ENCODE results near the gene SRRM5. TPM values are rescaled to one million over a fixed set of nuclear protein-coding genes. Genes with fewer than 3 reads are reported as not detected.

Gene SRRM5
- polyA plus RNA-seq, 1 of the 3 experiments (the other 2 are of a cell fraction), result 0.15 TPM

DNA sequence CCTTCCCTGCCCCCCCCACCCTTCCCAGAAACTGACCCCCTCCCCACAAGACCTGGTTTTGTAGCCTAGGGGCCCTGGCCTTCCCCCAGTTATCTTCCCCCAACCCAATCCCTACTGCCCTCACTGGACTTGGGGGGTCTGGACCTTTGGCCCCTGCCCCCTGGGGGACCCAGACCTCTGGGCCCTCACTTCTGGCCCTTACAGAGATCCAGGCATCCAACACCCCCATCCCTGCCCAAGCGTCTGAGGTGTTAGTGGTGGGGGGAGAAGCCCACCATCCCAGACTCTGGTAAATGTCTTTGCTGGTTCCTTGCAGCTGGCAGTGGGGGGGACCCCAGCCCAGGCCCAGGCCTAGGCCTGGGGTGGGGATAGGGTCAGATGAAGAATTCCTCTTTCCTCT is 11.1 kb downstream of the SRRM5 start:
- CTCF ChIA-PET, result no interaction called here
- H3K4me1 ChIP-seq (ENCODE audit: control insufficient read depth in 1 of 2, insufficient read depth in 2 of 2, low read depth in 1 of 2, low read length in 1 of 2), result peaks cover 7 to 12% of the 10 kb centered on the region in 2 experiments; a peak in 2 of 4 replicates
- WGBS (ENCODE audit: low lambda C conversion rate), result 100% methylated on average over 1 of the region's 1 CpG

More for the DNA sequence above, 11.1 kb downstream of the SRRM5 start:
- TF ChIP-seq, protein P1, sequence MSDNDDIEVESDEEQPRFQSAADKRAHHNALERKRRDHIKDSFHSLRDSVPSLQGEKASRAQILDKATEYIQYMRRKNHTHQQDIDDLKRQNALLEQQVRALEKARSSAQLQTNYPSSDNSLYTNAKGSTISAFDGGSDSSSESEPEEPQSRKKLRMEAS (IDR thresholded peaks at IDR 0.05; ENCODE audit: low read depth), result no peak
- no peak for TF ChIP-seq TEAD4 (IDR thresholded peaks at IDR 0.05; ENCODE audit: borderline replicate concordance, insufficient read depth)
- no peak for TF ChIP-seq GATA2 (CRISPR knock-in tag; IDR thresholded peaks at IDR 0.05)
- no peak for TF ChIP-seq JUND (IDR thresholded peaks at IDR 0.05)
- TF ChIP-seq, protein P2, sequence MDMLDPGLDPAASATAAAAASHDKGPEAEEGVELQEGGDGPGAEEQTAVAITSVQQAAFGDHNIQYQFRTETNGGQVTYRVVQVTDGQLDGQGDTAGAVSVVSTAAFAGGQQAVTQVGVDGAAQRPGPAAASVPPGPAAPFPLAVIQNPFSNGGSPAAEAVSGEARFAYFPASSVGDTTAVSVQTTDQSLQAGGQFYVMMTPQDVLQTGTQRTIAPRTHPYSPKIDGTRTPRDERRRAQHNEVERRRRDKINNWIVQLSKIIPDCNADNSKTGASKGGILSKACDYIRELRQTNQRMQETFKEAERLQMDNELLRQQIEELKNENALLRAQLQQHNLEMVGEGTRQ (IDR thresholded peaks at IDR 0.05; ENCODE audit: borderline replicate concordance, low read depth, low read length), result no peak
- TF ChIP-seq, protein P3, sequence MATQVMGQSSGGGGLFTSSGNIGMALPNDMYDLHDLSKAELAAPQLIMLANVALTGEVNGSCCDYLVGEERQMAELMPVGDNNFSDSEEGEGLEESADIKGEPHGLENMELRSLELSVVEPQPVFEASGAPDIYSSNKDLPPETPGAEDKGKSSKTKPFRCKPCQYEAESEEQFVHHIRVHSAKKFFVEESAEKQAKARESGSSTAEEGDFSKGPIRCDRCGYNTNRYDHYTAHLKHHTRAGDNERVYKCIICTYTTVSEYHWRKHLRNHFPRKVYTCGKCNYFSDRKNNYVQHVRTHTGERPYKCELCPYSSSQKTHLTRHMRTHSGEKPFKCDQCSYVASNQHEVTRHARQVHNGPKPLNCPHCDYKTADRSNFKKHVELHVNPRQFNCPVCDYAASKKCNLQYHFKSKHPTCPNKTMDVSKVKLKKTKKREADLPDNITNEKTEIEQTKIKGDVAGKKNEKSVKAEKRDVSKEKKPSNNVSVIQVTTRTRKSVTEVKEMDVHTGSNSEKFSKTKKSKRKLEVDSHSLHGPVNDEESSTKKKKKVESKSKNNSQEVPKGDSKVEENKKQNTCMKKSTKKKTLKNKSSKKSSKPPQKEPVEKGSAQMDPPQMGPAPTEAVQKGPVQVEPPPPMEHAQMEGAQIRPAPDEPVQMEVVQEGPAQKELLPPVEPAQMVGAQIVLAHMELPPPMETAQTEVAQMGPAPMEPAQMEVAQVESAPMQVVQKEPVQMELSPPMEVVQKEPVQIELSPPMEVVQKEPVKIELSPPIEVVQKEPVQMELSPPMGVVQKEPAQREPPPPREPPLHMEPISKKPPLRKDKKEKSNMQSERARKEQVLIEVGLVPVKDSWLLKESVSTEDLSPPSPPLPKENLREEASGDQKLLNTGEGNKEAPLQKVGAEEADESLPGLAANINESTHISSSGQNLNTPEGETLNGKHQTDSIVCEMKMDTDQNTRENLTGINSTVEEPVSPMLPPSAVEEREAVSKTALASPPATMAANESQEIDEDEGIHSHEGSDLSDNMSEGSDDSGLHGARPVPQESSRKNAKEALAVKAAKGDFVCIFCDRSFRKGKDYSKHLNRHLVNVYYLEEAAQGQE (IDR thresholded peaks at IDR 0.05; ENCODE audit: low read depth, low read length), result no peak
- TF ChIP-seq POLR2AphosphoS5 (IDR thresholded peaks at IDR 0.05; ENCODE audit: low read depth, low read length), result no peak
- TF ChIP-seq, protein P4, sequence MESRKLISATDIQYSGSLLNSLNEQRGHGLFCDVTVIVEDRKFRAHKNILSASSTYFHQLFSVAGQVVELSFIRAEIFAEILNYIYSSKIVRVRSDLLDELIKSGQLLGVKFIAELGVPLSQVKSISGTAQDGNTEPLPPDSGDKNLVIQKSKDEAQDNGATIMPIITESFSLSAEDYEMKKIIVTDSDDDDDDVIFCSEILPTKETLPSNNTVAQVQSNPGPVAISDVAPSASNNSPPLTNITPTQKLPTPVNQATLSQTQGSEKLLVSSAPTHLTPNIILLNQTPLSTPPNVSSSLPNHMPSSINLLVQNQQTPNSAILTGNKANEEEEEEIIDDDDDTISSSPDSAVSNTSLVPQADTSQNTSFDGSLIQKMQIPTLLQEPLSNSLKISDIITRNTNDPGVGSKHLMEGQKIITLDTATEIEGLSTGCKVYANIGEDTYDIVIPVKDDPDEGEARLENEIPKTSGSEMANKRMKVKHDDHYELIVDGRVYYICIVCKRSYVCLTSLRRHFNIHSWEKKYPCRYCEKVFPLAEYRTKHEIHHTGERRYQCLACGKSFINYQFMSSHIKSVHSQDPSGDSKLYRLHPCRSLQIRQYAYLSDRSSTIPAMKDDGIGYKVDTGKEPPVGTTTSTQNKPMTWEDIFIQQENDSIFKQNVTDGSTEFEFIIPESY (IDR thresholded peaks at IDR 0.05; ENCODE audit: borderline replicate concordance, low read depth), result no peak
- no peak for TF ChIP-seq SMC3 (IDR thresholded peaks at IDR 0.05; ENCODE audit: low read depth, low read length)
- TF ChIP-seq GABPA (IDR thresholded peaks at IDR 0.05; ENCODE audit: low read depth), result no peak
- TF ChIP-seq MEF2A (IDR thresholded peaks at IDR 0.05; ENCODE audit: borderline replicate concordance, low read depth), result no peak
- TF ChIP-seq RXRA (IDR thresholded peaks at IDR 0.05; ENCODE audit: borderline replicate concordance, low read depth), result no peak
- no peak for TF ChIP-seq FOXJ3 (CRISPR knock-in tag; IDR thresholded peaks at IDR 0.05)
- no peak for TF ChIP-seq MXI1 (IDR thresholded peaks at IDR 0.05; ENCODE audit: low read depth, low read length)
- Histone ChIP-seq H3K4me3 (ENCODE audit: low read depth in 2 of 2, low read length in 1 of 2) (no peak overlapping the region), H3K27me3 (ENCODE audit: insufficient read depth) (no peaks in the 10 kb centered on the region), H3K36me3 (replicated peaks in 1 of 2; ENCODE audit: control insufficient read depth in 1 of 2, insufficient read depth in 2 of 2, low read length in 1 of 2) (peaks cover 0 to 3% of the 10 kb centered on the region in 2 experiments), H3K9me3 (no peaks in the 10 kb centered on the region), H3K4me2 (no peak overlapping the region), H2AFZ (ENCODE audit: low read depth) (no peak overlapping the region), H4K20me1 (ENCODE audit: insufficient read depth) (no peaks in the 10 kb centered on the region), H3K27ac (ENCODE audit: low read depth in 2 of 2, low read length in 1 of 2) (no peak overlapping the region), H3K79me2 (ENCODE audit: insufficient read depth) (peaks cover 11% of the 10 kb centered on the region), H3K9ac (no peak overlapping the region), H3K9me2 (no peaks in the 10 kb centered on the region), H3F3A (replicated peaks; ENCODE audit: insufficient read depth) (peaks cover 4% of the 10 kb centered on the region)
- DNase-seq, result no peak
- POLR2A ChIA-PET, result no interaction called here
